Measurements from ENCODE around the gene NAGLU. TPM values are rescaled to one million over a fixed set of nuclear protein-coding genes. Genes with fewer than 3 reads are reported as not detected.
"Not testable (repeated sequence)": the region's sequence is repeated elsewhere in the genome, so short reads cannot be mapped to it uniquely, and the experiment has no call there.

The NAGLU gene
- polyA plus RNA-seq, 1 donor (not counting 4 experiments of a cell fraction or from before 2014, with no cell fraction given) = 6.9 TPM

DNA sequence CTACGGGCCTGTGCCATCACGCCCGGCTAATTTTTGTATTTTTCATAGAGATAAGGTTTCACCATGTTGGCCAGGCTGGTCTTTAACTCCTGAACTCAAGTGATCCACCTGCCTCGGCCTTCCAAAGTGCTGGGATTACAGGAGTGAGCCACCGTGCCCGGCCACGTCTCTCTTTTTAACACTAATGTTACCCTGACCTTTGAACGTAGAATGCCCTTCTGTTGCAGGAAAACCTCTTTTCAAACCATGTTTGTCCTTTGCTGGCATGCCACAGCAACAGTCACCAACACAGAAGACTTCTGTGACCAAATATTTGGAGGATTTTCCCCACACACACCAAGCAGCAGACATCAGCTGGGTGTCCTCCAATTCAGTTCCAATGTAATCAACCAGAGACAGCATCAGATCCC lies 8.8 kb downstream of the NAGLU start:
- no peak for FAIRE-seq
- DNase-seq (ENCODE audit: low read depth, low spot score) = no peak
- no peak overlapping the region for H3K4me3 ChIP-seq (ENCODE audit: control insufficient read depth in 2 of 3, extremely low read depth in 1 of 3, insufficient read depth in 2 of 3, low read depth in 1 of 3, low read length in 3 of 3)
- no peak overlapping the region for H3K9ac ChIP-seq (ENCODE audit: control insufficient read depth, extremely low read depth, insufficient read depth, low read length)
- TF ChIP-seq, protein P1, sequence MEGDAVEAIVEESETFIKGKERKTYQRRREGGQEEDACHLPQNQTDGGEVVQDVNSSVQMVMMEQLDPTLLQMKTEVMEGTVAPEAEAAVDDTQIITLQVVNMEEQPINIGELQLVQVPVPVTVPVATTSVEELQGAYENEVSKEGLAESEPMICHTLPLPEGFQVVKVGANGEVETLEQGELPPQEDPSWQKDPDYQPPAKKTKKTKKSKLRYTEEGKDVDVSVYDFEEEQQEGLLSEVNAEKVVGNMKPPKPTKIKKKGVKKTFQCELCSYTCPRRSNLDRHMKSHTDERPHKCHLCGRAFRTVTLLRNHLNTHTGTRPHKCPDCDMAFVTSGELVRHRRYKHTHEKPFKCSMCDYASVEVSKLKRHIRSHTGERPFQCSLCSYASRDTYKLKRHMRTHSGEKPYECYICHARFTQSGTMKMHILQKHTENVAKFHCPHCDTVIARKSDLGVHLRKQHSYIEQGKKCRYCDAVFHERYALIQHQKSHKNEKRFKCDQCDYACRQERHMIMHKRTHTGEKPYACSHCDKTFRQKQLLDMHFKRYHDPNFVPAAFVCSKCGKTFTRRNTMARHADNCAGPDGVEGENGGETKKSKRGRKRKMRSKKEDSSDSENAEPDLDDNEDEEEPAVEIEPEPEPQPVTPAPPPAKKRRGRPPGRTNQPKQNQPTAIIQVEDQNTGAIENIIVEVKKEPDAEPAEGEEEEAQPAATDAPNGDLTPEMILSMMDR (optimal IDR thresholded peaks at IDR 0.05 in 1 of 3, IDR thresholded peaks at IDR 0.05 in 1 of 3, conservative IDR thresholded peaks at IDR 0.05 in 1 of 3; ENCODE audit: extremely low read depth in 1 of 3, insufficient read depth in 2 of 3, low read length in 3 of 3) = no peak
- TF ChIP-seq EZH2 (IDR thresholded peaks at IDR 0.05; ENCODE audit: low read length) = no peak
- H3K79me2 ChIP-seq (ENCODE audit: control insufficient read depth, insufficient read depth, low read length) = no peaks in the 10 kb centered on the region
- H2AFZ ChIP-seq (ENCODE audit: control insufficient read depth, low read length) = no peak overlapping the region
- no peaks in the 10 kb centered on the region for H3K27me3 ChIP-seq (ENCODE audit: control insufficient read depth, extremely low read depth, insufficient read depth, low read length)
- H3K9me1 ChIP-seq (ENCODE audit: control insufficient read depth, extremely low read depth, insufficient read depth, low read length) = no peaks in the 10 kb centered on the region
- H3K4me1 ChIP-seq (ENCODE audit: control insufficient read depth, extremely low read depth, insufficient read depth, low read length) = peaks cover 14% of the 10 kb centered on the region
- peaks cover 7 to 8% of the 10 kb centered on the region in 2 experiments for H3K36me3 ChIP-seq (ENCODE audit: control insufficient read depth in 2 of 2, extremely low read depth in 1 of 2, insufficient read depth in 2 of 2, low read length in 2 of 2)
- H3K27ac ChIP-seq (ENCODE audit: control insufficient read depth, insufficient read depth, low read length) = no peak overlapping the region
- H4K20me1 ChIP-seq (ENCODE audit: control insufficient read depth, extremely low read depth, insufficient read depth, low read length) = no peaks in the 10 kb centered on the region
- no peaks in the 10 kb centered on the region for H3K9me3 ChIP-seq (ENCODE audit: control insufficient read depth, low read depth, low read length)
- H3K4me2 ChIP-seq (ENCODE audit: control insufficient read depth, extremely low read depth, insufficient read depth, low read depth, low read length) = no peak overlapping the region
- dilution Hi-C loops (cut with MboI; ENCODE audit: extremely low pct_ligation_motif_present, low sequenced_read_pairs) = no loop called here

DNA sequence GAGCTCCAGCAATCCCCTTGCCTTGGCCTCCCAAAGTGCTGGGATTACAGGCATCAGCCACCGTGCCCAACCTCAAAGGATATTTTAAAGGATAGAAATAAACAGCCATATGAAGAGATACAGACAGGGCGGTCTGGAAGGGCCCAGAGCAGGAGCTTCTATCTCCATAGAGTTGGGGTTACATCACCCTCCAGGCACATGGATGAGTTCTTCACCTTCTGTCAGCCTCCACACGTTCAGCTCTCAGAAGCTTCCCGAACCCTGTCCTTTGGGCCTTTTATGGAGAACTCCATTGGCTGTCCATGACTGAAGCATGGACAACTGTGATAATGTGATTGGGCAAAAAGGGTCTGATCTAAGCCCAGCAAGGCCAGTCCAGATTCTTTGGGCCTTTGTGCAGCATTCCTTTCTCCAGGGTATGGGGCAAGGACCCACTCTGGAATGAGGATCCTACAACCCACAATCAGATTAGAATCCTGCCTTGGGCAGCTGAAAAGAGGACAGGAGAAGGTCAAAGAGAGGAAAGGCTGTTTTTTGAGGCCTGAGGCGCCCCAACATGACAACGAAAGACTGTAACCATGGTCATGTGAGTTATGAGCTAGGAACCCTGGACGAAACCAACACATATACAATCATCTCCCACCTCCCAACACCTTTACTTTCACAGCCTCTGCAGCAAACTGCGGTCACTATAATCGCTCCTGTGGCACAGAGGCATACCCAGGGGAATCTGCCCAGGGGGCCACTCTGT lies 9.9 kb downstream of the NAGLU start:
- dilution Hi-C loops (cut with MboI; ENCODE audit: extremely low pct_ligation_motif_present, low sequenced_read_pairs); H3K9me3 ChIP-seq (ENCODE audit: control insufficient read depth, low read depth, low read length); H3K27ac ChIP-seq (ENCODE audit: control insufficient read depth, insufficient read depth, low read length); H3K4me2 ChIP-seq (ENCODE audit: control insufficient read depth, extremely low read depth, insufficient read depth, low read depth, low read length); H4K20me1 ChIP-seq (ENCODE audit: control insufficient read depth, extremely low read depth, insufficient read depth, low read length); H3K9ac ChIP-seq (ENCODE audit: control insufficient read depth, extremely low read depth, insufficient read depth, low read length); H3K4me3 ChIP-seq (ENCODE audit: control insufficient read depth in 2 of 3, extremely low read depth in 1 of 3, insufficient read depth in 2 of 3, low read depth in 1 of 3, low read length in 3 of 3); H3K27me3 ChIP-seq (ENCODE audit: control insufficient read depth, extremely low read depth, insufficient read depth, low read length); H3K36me3 ChIP-seq (ENCODE audit: control insufficient read depth in 2 of 2, extremely low read depth in 1 of 2, insufficient read depth in 2 of 2, low read length in 2 of 2); DNase-seq (ENCODE audit: low read depth, low spot score); H3K79me2 ChIP-seq (ENCODE audit: control insufficient read depth, insufficient read depth, low read length); H3K9me1 ChIP-seq (ENCODE audit: control insufficient read depth, extremely low read depth, insufficient read depth, low read length); H2AFZ ChIP-seq (ENCODE audit: control insufficient read depth, low read length): not testable (repeated sequence)
- FAIRE-seq = peak; percentile 41
- peaks cover 14% of the 10 kb centered on the region for H3K4me1 ChIP-seq (ENCODE audit: control insufficient read depth, extremely low read depth, insufficient read depth, low read length)

All from keratinocyte (primary cell).